OCI-M1 (cell line): Measurements from ENCODE around the gene KCNQ1.

Experiments
- DNase-seq: peaks from one replicate; lab custom pipeline; 2025; lab: John Stamatoyannopoulos, UW

The KCNQ1 gene

DNA sequence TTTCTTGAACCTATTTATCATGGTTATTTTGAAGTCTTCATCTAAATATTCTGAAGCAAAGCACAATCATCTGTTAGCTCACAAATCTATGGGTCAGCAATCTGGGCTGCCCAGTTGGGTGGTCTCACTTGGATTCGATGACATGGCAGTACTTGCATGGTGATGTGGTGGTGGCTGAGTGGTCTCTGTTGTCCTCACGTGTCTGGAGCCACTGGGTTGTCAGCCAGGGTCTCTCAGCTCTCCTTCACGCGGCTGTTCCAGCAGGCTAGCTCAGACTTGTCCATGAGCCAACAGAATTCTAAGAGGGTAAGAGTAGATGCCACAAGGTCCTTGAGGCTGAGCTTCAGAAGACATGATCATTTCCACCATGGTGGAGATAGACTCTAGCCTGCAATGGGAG lies 321.4 kb downstream of the KCNQ1 start:
- DNase-seq, result no peak

DNA sequence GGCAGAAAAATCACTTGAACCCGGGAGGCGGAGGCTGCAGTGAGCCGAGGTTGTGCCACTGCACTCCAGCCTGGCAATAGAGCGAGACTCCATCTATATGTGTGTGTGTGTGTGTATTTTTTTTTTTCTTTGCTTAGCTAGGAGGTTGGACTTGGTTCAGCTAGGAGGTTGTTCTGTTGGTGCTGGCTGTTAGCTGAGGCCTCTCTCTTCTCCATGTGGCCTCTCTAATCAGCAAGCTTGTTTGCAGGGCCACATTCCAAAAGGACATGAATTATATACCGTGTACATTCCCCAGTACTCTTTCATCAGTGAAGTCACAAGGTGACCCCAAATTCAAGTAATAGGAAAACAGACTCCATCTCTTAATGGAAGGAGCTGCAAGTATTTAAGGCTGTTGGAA lies 322.3 kb downstream of the KCNQ1 start:
- no peak for DNase-seq

DNA sequence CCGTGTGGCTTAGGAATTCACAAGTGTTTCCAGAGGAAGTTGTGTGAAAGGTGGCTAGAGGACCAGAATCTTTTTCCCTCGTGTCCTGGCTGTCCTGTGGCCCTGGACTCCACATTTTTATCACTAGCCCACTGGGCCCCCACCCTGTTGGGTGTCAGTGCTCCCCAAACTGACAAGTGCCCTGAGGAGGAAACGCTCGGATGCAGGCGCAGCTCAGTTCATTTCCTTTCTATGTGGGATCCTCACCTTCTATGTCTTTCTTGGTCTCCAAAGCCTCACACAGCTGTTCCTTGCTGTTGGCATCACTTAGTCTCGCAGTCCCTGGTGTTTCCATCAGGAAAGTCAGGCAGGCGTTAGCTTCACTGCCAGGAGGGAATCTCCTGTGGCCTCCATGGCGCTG lies 323.0 kb downstream of the KCNQ1 start:
- no peak for DNase-seq

DNA sequence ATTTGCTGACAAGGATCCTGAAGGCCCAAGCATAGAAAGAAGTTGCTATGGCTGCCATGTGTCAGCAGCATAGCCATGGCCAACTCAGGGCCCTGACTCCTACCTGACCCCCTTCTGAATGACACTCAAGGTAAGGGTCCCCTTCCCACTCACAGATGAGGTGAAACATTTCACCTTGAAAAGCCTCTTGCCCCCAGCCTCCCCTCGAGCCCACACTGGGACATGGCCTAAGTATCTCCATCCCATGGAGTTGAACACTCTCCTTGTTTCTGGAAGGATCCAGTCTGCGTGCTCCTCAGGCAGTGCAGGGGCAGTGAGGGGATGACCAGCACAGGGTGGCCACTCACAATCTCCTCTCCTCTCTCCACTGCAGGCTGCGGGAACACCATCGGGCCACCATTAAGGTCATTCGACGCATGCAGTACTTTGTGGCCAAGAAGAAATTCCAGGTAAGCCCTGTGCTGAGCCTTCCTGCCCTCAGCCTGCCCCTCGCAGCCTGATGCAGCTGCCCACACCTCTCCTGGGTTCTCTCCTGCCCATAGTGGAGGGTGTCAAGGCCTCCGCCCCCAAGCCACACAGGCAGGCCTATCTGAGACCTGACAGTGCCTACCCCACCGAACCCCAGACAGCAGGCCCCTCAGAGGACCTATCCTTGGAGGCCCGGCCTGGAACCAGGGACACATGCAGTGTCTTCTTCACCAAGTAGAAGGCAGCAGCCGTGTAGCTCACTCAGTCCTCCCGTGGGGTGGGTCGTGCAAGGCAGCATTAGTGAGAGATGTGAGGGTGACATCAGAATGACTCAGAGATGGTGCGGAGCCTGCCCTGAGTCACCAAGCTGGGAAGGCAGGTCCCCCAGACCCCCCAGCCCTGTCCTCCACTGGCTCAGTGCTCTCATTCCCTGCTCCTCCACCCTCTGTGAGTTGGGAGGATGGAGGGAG lies 323.9 kb downstream of the KCNQ1 start:
- DNase-seq, result no peak

DNA sequence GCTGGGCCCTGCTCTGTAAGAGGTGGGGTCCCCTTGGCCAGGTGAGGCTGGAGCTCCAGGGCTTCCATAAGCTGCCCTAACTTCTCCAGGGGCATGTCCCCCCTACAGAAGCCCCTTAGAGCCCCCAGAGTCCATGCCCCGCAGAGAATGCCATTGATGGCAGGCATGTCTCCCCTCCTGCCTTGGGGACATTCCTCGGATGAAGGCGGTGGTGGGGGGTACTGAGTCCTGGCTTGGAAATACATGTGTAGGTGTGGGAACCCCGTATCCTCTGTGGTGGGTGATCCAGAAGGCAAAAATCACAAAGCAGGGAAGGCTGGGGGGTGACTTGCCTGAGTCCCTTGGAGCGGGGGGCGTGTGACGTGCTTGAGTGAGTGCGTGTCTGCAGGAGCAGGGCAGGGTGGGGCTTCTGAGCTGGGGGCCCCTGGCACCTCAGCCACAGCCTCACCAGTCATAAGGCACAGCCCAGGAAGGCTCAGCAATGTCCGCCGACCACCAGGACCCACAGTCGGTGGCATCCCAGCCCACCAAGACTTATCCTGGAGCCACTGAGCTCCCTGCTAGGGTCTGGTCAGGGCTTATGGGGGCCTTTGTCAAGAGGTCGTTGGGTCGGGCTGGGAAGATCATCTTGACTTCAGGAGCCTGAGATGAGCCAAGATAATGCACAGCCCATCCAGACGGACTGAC lies 324.7 kb downstream of the KCNQ1 start:
- no peak for DNase-seq

DNA sequence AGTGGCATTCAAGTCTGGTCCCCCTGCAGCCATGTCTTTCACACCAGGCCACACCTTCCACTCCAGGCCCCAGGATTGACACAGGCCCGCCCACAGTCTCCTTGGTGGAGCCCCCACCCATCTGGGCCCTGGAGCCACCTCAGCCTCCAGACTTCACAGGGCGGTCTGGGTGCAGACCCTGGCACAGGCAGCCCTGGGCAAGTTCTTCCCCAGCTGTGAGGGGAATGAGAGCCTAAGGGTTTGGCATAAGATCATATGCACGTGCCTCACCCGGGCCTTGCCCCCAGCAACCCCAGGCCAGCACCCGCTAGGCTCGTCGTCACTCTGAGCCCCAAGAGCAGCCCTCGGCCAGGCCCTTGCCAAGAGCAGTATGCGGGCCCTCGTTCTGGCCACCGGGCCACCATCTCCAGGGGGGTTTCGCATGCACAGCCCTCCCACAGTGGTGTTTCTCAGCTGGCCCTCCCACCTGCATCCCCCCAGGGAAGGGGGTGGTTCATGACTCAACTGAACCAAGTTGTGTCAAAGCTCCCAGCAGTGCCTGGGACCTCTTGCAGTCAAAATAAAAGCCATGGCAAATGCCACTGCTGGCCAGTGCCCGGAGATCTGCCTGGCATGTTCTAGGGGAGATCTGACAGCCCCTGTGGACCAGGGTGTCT lies 325.4 kb downstream of the KCNQ1 start:
- no peak for DNase-seq

DNA sequence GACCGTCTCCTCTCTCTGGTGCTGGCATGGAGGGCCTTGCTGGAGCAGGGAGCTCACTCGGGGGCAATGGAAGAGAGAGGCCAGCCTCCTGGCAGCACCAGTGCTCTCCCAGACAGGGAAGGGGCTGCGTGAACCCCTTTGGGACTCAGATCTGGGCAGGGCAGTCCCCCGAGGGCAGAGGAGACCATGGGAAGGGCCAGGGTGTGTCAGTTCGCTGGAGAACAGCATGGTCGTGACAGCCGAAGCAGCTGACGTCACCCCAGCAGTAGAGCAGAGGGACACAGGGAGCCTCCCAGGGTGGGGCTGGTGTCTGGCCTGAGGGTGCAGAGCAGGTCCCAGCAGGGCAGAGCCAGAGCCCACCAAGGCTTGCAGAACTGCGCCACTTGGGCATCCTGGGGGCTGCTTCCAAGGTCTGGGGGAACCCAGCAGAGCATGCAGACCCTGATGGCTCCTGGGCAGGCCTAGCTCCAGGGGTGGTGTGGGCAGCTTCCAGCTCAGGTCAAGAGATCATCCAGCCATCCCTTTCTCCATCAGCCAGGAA lies 326.0 kb downstream of the KCNQ1 start:
- no peak for DNase-seq

DNA sequence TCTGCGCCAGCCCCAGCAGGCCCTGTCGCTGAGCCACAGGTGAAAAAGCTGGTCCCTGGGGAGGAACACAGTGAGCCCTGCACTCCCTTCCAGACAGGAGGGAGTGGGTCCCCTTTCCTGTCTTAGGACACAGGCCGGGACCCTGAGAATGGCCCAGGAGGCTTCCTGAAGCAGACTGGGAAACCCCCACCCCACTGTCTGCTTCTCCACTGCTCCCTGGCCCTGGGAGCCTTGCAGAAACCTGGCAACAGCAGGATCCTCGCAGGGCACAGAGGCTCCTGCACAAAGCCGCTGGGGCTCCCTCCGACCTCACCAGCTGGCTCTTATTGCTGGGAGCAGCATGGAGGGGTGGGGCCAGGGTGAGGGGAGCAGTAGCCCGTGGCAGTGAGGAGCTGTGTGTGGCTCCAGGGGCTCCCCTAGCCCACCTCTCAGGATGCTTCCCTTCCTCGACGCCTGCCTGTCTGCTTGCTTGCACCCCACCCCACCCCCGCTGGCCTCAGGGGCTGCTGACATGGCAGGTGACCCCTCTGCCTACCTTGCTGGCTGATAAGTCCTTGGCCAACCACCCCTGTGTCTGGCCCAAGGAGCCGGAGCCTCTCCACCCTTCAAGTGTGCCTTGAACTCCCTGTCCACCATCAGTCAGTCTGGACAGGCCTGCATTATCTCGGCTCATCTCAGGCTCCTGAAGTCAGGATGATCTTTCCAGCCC lies 327.1 kb downstream of the KCNQ1 start:
- no peak for DNase-seq

DNA sequence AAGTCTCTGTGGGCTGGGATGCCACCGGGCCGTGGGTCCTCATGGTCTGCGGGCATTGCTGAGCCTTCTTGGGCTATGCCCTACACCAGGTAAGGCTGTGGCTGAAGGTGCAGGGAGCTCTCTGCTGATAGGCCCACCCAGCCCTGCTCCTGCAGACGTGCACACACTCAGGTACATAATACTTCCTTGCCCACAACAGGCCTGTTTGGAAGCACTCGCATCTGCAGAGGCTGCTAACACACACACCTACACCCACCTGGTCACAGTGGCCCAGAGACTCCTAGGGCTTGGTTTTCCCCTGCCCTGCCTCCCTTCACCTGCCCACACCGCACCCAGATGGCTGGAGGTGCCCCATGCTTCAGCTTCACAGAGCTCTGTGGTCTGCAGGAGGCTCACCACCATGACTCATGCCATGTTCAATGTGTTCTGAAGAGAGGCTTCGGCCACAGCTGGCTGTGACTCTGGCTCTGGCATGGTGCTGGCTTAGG lies 327.8 kb downstream of the KCNQ1 start:
- no peak for DNase-seq

DNA sequence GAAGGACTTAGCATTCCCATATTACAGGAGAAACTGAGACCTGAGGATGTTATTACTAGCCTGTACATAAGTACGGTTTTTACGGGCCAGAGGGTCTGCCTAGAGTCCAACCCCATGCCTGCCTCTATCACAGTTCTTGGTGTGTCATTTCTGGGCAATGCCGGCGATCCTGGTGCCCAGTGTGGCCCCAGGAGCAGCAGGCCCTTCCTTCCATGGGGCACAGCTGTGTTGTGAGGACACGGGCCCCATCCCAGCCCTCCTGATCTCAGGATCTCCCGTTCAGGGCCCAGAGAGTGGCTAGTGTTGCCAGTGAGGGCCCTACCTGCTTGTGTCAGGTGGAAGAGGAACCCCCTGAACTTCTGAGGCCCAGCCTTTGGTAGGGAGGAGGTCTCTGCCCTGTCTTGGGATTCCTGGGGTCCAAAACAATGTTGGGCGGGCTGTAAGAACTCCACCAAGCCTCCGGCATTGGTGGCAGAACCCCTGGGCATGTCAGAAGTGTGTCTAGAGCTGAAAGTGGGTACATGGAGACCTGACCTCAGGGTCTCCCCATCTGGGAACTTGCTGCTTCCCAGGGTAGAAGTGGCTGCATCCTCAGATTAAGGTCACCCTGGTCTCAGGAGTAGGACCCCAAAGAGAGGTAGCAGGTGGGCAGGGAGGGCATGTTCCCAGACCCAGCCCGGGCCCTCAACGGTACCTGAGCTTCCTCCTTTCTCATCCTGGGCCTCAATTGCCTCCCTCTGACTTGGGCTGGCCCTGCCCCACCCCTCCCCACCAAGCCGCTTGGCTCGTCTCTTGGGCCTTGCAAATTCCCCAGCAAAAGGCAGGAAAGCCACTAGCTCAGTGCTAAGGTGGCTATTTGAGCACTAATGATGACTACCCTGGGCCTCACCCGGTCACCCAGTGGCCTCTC lies 329.6 kb downstream of the KCNQ1 start:
- DNase-seq, result no peak

DNA sequence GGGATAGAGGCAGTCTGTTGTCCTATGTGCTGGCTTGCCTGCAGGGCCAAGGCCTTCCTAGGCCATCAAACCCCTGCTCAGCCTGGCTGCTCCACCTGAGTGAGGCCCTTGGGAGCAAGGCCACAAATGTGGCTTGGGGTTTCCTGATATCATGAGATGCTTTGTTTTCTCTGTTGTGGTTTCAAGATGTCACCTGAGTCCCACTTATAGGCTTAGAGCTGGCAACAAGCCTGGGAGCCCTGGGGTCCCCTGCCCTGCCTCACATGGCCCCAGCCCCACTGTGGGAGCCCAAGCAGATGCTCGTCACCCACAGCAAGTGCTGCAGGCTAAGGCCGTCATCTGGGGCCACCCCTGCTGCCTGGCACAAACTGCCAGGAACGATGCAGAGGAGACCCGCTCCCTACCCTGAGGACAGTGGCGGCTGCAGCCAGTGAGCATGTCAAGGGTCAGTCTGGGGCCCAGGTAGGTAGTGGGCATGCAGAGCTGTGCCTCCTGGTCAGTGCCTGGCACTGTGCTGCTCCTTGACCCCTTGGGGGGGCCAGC lies 330.3 kb downstream of the KCNQ1 start:
- DNase-seq, result no peak

DNA sequence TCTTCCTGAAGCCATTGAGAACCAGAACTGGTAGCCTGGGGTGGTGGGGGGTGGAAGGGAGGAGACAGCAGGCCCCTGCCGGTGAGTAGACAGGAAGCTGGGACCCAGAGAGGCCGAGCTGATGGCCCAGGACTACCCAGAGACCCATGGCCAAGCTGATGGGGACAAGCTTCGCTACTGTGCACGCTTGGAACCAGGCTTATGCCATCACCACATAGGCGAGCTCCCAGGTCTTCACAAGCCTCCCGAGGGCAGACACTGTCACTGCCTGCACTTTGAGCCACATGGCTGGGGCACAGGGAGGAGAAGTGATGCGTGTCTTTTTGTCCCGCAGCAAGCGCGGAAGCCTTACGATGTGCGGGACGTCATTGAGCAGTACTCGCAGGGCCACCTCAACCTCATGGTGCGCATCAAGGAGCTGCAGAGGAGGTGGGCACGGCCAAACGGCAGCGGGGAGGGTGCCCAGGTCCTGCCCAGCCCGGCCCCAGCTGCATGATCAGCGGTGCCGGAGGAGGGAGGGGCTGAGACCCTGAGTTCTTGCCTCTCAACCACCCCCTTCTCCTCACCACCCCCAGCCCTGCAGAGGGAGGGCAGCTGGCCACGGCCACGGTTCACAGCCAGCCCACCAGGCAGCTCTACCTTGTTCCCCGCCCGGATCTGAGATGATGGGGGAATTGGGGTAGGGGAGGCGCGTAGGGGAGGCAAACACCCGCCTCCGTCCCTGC lies 331.0 kb downstream of the KCNQ1 start:
- DNase-seq, result no peak

DNA sequence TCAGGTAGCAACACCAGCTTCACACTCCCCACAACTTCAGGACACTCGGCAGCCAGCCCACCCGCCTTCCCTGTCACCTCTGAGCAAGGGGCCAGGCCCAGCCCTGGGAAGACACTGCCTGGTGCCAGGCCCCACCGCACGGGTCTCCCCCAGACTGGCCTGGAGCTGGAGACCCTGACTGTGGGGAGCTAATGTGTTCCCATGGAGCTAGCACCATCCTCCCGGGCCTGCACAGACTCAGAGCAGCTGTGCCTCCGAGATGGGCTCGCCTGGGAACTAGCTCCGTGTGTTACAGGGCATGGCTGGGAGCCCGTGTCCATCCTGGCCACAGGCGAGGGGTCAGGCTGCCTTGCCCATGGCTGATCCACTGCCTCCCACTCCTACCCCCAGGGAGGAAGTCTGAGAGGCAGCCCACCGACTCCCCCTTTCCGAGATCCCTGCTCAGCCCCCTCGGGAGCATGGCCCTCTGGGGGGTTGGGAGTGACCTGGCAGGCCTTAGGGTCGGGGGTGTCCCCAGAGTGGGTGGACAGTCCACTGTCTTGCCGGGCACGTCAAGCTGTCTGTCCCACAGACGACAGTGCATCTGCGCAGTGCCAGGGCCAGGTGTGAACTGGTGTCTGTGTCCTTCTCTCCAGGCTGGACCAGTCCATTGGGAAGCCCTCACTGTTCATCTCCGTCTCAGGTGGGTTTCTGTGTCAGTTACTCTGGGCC lies 331.7 kb downstream of the KCNQ1 start:
- no peak for DNase-seq

DNA sequence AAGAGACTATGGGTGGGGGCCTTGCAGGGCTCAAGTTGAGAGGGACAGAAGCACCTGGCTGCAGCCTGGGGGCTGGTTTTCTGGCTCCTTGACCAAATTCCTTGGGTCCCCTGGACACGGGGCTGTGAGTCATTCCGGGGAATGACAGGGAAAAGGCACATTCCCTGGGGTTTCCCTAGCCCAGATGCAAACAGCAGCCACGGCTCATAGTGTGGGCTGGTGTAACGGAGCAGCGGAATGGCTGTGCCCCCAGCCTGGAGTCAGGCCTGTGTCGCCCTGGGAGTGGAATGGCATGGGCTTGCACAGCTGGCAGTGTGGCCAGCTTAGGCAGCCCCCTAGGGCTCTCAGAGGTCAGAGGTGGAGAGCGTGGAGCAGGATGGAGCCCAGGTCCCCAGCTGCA lies 332.6 kb downstream of the KCNQ1 start:
- no peak for DNase-seq

DNA sequence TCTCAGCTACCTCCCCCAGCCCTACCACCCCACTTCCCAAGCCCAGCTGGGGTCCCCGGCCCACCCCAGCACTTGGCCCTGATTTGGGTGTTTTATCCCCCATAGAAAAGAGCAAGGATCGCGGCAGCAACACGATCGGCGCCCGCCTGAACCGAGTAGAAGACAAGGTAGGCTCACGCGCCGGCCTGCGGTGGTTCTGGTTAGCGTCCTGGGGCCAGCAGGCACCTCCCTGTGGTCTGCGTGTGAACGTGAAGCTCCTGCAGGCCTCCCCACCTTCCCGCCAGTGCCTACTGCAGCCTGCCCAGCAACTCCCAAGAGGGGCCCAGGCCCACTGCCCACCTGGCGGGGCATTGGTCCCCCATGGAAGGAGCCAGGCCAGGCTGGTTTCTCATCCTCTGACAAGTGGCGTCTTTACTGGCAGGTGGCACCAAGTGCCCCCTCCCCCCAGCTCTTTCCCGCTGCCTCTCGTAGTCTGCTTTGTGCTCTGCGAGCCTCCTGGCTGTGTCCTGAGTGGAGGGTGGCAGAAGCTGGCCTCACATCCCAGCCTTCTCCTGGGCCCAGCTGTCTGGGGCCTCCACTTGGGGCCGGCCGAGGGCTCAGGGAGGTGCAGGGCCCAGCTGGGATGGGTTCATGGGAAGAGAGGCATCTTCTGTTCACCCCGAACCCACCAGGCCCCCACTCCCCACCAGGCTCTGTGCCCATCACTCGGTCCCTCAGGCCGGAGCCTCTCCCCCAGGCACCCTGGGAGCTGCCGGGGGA lies 333.2 kb downstream of the KCNQ1 start:
- DNase-seq, result no peak

DNA sequence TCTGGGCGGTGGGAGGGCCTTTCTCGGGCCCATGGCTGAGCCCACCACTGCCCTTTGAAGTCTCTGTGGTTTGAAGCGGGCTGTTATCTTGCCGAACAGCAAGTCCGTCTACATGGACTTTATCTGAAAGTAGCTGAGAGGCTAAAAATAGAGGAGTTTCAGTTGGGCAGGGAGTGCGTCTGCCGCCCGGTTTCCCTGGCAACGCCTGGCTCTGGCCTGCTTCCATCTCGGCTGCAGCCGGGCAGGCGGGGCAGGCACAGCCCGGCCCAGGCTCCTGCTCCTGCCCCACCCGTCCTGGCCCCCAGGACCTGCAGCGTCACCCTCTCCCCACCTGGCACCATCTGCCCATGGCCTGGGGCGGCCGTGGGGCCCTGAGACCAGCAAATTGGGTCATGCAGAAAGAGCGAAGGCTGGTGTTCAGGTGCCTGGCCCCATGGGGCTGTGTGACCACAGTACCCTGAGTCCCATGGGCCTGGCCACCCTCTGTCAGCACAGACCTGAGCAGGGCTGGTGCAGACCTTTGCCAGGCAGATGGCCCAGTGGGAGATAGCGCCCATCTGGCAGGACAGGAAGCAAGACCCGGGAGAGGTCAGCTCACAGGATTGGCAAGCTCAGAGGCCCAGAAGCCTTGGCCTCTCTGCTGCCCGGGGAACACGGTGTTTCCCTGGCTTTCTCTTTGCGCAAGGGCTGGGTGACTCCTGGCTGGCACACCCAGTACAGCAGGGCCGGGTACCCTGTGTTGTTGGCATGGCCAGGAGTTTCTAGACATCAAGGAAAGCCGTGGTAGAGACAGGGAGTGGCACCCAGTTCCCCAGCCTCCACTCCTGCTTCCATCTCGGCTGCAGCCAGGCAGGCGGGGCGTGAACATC lies 334.1 kb downstream of the KCNQ1 start:
- peak; percentile 98 for DNase-seq

DNA sequence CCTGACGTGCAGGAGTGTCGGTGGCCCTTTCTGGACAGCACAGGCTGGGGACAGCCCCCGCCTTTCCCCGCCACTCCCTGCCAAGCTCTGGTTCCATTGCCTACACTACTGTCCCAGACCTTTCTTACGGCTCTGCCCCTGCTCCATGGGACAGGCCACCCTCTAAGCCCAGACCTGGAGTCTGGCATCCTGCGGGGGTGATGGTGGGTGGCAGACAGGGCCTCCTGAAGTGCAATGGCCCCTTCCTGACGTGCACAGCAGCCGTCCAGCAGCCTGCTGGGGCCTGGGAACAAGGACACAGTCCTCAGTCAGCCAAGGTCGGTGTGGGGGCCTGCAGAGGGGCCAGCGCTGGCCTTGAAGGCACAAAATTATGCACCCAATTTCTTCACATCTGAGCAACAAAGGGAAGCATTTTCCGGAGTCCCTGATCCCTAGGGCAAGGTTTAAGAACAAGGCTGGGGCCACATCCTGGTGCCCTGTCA lies 334.7 kb downstream of the KCNQ1 start:
- DNase-seq, result no peak
